ENCODE measurements around the gene RPS27.
A peak's percentile ranks its signal among the peaks of the same experiment; 100 is the strongest.
"Not testable (repeated sequence)": the region's sequence is repeated elsewhere in the genome, so short reads cannot be mapped to it uniquely, and the experiment has no call there.

The RPS27 gene

GRCh38 chr1:153968972-153969371, 21.6 kb upstream of the RPS27 start:
- Mint-ChIP-seq H3K27ac (peak overlapping the region; percentile 68), H3K4me3 (peak overlapping the region; percentile 10), H3K9me3 (ENCODE audit: low read depth) (no peaks in the 10 kb centered on the region), H3K27me3 (no peaks in the 10 kb centered on the region), H3K36me3 (no peaks in the 10 kb centered on the region), H3K4me1 (ENCODE audit: low read depth) (peaks cover 44% of the 10 kb centered on the region)

GRCh38 chr1:153970346-153970745, 20.2 kb upstream of the RPS27 start:
- no peak overlapping the region for H3K4me3 Mint-ChIP-seq
- H3K36me3 Mint-ChIP-seq, result no peaks in the 10 kb centered on the region
- H3K4me1 Mint-ChIP-seq (ENCODE audit: low read depth), result peaks cover 47% of the 10 kb centered on the region
- H3K27ac Mint-ChIP-seq, result no peak overlapping the region
- no peaks in the 10 kb centered on the region for H3K9me3 Mint-ChIP-seq (ENCODE audit: low read depth)
- H3K27me3 Mint-ChIP-seq, result no peaks in the 10 kb centered on the region

GRCh38 chr1:153973071-153973470, 17.5 kb upstream of the RPS27 start:
- H3K36me3 Mint-ChIP-seq, result peaks cover 5% of the 10 kb centered on the region
- no peaks in the 10 kb centered on the region for H3K27me3 Mint-ChIP-seq
- H3K4me1 Mint-ChIP-seq (ENCODE audit: low read depth), result peaks cover 39% of the 10 kb centered on the region
- H3K27ac Mint-ChIP-seq, result peak overlapping the region; percentile 58
- no peaks in the 10 kb centered on the region for H3K9me3 Mint-ChIP-seq (ENCODE audit: low read depth)
- H3K4me3 Mint-ChIP-seq, result no peak overlapping the region

- no peak overlapping the region for H3K4me3 Mint-ChIP-seq
- peak overlapping the region; percentile 71 for H3K27ac Mint-ChIP-seq
- H3K27me3 Mint-ChIP-seq, result no peaks in the 10 kb centered on the region
- no peaks in the 10 kb centered on the region for H3K9me3 Mint-ChIP-seq (ENCODE audit: low read depth)
- peaks cover 5% of the 10 kb centered on the region for H3K36me3 Mint-ChIP-seq
- peaks cover 44% of the 10 kb centered on the region for H3K4me1 Mint-ChIP-seq (ENCODE audit: low read depth)
Measured at GRCh38 chr1:153973525-153973924, 17.0 kb upstream of the RPS27 start.

- Mint-ChIP-seq H3K4me1 (ENCODE audit: low read depth) (peaks cover 44% of the 10 kb centered on the region), H3K9me3 (ENCODE audit: low read depth) (no peaks in the 10 kb centered on the region), H3K4me3 (peak overlapping the region; percentile 97), H3K27ac (peak overlapping the region; percentile 98), H3K36me3 (peaks cover 5% of the 10 kb centered on the region), H3K27me3 (no peaks in the 10 kb centered on the region)
Measured at GRCh38 chr1:153976819-153977249, 13.7 kb upstream of the RPS27 start.

- peaks cover 38% of the 10 kb centered on the region for H3K4me1 Mint-ChIP-seq (ENCODE audit: low read depth)
- H3K27me3 Mint-ChIP-seq, result no peaks in the 10 kb centered on the region
- H3K36me3 Mint-ChIP-seq, result peaks cover 5% of the 10 kb centered on the region
- peak within 1 kb of the TSS; percentile 97 for H3K4me3 Mint-ChIP-seq
- peak within 1 kb of the TSS; percentile 98 for H3K27ac Mint-ChIP-seq
- H3K9me3 Mint-ChIP-seq (ENCODE audit: low read depth), result no peaks in the 10 kb centered on the region
Measured at GRCh38 chr1:153977250-153978240, 13.0 kb upstream of the RPS27 start, which contains the start of gene JTB. TSS of gene JTB (minus strand) at chr1:153977674. CDS start at chr1:153977252, 422 bp downstream.

- Mint-ChIP-seq H3K27me3 (no peaks in the 10 kb centered on the region), H3K9me3 (ENCODE audit: low read depth) (no peaks in the 10 kb centered on the region), H3K27ac (peak overlapping the region; percentile 96), H3K4me3 (peak overlapping the region; percentile 97), H3K4me1 (ENCODE audit: low read depth) (peaks cover 34% of the 10 kb centered on the region), H3K36me3 (peaks cover 5% of the 10 kb centered on the region)
Measured at GRCh38 chr1:153978274-153978909, 12.2 kb upstream of the RPS27 start.

- not testable (repeated sequence) for H3K36me3 Mint-ChIP-seq; H3K27me3 Mint-ChIP-seq; H3K9me3 Mint-ChIP-seq (ENCODE audit: low read depth)
- Mint-ChIP-seq H3K27ac (peak overlapping the region; percentile 96), H3K4me1 (ENCODE audit: low read depth) (peaks cover 33% of the 10 kb centered on the region), H3K4me3 (peak overlapping the region; percentile 97)
Measured at GRCh38 chr1:153979091-153979490, 11.5 kb upstream of the RPS27 start.

- H3K9me3 Mint-ChIP-seq (ENCODE audit: low read depth); H3K36me3 Mint-ChIP-seq; H3K27ac Mint-ChIP-seq; H3K4me3 Mint-ChIP-seq; H3K27me3 Mint-ChIP-seq: not testable (repeated sequence)
- H3K4me1 Mint-ChIP-seq (ENCODE audit: low read depth), result peaks cover 39% of the 10 kb centered on the region
Measured at GRCh38 chr1:153981735-153982134, 8.8 kb upstream of the RPS27 start.

- Mint-ChIP-seq H3K9me3 (ENCODE audit: low read depth) (no peaks in the 10 kb centered on the region), H3K27me3 (no peaks in the 10 kb centered on the region), H3K4me1 (ENCODE audit: low read depth) (peaks cover 30% of the 10 kb centered on the region), H3K4me3 (peak overlapping the region; percentile 8), H3K36me3 (no peaks in the 10 kb centered on the region), H3K27ac (peak overlapping the region; percentile 58)
Measured at GRCh38 chr1:153984123-153984894, 6.3 kb upstream of the RPS27 start.

GRCh38 chr1:153985341-153985912, 5.1 kb upstream of the RPS27 start:
- Mint-ChIP-seq H3K4me3 (peak overlapping the region; percentile 96), H3K9me3 (ENCODE audit: low read depth) (no peaks in the 10 kb centered on the region)

GRCh38 chr1:153985941-153986761, 4.4 kb upstream of the RPS27 start, which contains the start of gene RAB13:
TSS of gene RAB13 (minus strand) at chr1:153986339. CDS start at chr1:153986236, 103 bp downstream.
- Mint-ChIP-seq H3K36me3 (peaks cover 1% of the 10 kb centered on the region), H3K27me3 (no peaks in the 10 kb centered on the region), H3K9me3 (ENCODE audit: low read depth) (no peaks in the 10 kb centered on the region), H3K27ac (peak within 1 kb of the TSS; percentile 99), H3K4me1 (ENCODE audit: low read depth) (peaks cover 40% of the 10 kb centered on the region), H3K4me3 (peak within 1 kb of the TSS; percentile 96)

More at GRCh38 chr1:153985341-153985912, 5.1 kb upstream of the RPS27 start:
- Mint-ChIP-seq H3K36me3 (no peaks in the 10 kb centered on the region), H3K27ac (peak overlapping the region; percentile 99), H3K27me3 (no peaks in the 10 kb centered on the region), H3K4me1 (ENCODE audit: low read depth) (peaks cover 36% of the 10 kb centered on the region)

GRCh38 chr1:153987621-153988020, 2.9 kb upstream of the RPS27 start:
- H3K27ac Mint-ChIP-seq, result no peak overlapping the region
- peaks cover 12% of the 10 kb centered on the region for H3K36me3 Mint-ChIP-seq
- H3K9me3 Mint-ChIP-seq (ENCODE audit: low read depth), result no peaks in the 10 kb centered on the region
- peaks cover 51% of the 10 kb centered on the region for H3K4me1 Mint-ChIP-seq (ENCODE audit: low read depth)
- no peak overlapping the region for H3K4me3 Mint-ChIP-seq
- H3K27me3 Mint-ChIP-seq, result no peaks in the 10 kb centered on the region

Data from activated naive CD8-positive, alpha-beta T cell (primary cell).